ENCODE data around the gene CAMSAP2. TPM values are rescaled to one million over a fixed set of nuclear protein-coding genes. Genes with fewer than 3 reads are reported as not detected.

Gene CAMSAP2
- total RNA-seq, 1 experiment from 2014 or later, result 20.7 TPM

DNA sequence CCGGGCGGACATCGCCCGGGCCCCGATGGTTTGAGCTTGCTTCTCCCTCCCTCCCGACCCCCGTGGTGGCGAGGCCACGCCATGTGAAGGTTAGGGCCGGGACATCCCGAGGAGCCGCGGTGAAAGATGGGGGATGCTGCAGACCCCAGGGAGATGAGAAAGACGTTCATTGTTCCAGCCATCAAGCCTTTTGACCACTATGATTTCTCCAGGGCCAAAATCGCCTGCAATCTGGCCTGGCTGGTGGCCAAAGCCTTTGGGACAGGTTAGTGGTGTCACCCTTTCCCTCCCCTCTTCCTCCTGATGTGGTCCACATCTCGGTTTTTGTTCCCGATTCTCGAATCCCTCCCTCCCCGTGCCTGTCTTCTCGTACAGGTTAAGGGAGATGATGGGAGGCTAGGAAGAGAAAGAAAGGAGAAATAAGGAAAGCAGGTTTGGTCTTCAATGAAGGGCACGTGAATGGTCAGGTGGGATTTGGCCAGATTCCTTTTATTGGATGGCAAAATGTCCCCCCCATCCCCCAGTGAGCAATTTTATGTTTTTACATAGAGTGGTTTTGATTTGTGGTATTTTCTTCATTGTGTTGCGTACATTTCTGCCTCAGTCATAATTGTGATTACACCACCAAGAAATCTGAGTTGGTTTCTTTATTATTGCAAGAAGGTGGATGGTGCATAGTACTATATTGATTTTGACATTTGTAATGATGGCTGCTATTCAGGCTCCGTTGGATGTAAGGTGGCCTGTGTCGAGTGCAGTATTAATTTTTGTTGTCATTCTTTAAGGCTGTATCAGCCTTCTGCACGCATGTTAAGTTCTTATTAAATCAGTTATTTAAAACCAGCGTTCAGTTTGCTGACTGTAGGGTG is 1.2 kb downstream of the CAMSAP2 start (continued):
- TF ChIP-seq, protein P1, sequence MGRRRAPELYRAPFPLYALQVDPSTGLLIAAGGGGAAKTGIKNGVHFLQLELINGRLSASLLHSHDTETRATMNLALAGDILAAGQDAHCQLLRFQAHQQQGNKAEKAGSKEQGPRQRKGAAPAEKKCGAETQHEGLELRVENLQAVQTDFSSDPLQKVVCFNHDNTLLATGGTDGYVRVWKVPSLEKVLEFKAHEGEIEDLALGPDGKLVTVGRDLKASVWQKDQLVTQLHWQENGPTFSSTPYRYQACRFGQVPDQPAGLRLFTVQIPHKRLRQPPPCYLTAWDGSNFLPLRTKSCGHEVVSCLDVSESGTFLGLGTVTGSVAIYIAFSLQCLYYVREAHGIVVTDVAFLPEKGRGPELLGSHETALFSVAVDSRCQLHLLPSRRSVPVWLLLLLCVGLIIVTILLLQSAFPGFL (CRISPR knock-in tag; IDR thresholded peaks at IDR 0.05; ENCODE audit: borderline replicate concordance), result no peak
- TF ChIP-seq SP1 (CRISPR knock-in tag; conservative IDR thresholded peaks at IDR 0.05), result no peak
- no peak for TF ChIP-seq HMGA2 (CRISPR knock-in tag; IDR thresholded peaks at IDR 0.05)
- no peak for TF ChIP-seq ATF1 (CRISPR knock-in tag; IDR thresholded peaks at IDR 0.05)
- no peak for TF ChIP-seq ZNF263 (CRISPR knock-in tag; IDR thresholded peaks at IDR 0.05; ENCODE audit: low read depth)
- TF ChIP-seq, protein P2, sequence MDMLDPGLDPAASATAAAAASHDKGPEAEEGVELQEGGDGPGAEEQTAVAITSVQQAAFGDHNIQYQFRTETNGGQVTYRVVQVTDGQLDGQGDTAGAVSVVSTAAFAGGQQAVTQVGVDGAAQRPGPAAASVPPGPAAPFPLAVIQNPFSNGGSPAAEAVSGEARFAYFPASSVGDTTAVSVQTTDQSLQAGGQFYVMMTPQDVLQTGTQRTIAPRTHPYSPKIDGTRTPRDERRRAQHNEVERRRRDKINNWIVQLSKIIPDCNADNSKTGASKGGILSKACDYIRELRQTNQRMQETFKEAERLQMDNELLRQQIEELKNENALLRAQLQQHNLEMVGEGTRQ (CRISPR knock-in tag; IDR thresholded peaks at IDR 0.05), result no peak; the same call in 1 of the 2 replicates
- no peak for TF ChIP-seq ZNF423 (CRISPR knock-in tag; IDR thresholded peaks at IDR 0.05)
- no peak for TF ChIP-seq ZNF317 (CRISPR knock-in tag; IDR thresholded peaks at IDR 0.05; ENCODE audit: borderline replicate concordance, low read depth)
- no peak for TF ChIP-seq NR3C1 (CRISPR knock-in tag; conservative IDR thresholded peaks at IDR 0.05; ENCODE audit: low read depth)
- no peak for TF ChIP-seq SMAD3 (CRISPR knock-in tag; IDR thresholded peaks at IDR 0.05; ENCODE audit: borderline replicate concordance)

DNA sequence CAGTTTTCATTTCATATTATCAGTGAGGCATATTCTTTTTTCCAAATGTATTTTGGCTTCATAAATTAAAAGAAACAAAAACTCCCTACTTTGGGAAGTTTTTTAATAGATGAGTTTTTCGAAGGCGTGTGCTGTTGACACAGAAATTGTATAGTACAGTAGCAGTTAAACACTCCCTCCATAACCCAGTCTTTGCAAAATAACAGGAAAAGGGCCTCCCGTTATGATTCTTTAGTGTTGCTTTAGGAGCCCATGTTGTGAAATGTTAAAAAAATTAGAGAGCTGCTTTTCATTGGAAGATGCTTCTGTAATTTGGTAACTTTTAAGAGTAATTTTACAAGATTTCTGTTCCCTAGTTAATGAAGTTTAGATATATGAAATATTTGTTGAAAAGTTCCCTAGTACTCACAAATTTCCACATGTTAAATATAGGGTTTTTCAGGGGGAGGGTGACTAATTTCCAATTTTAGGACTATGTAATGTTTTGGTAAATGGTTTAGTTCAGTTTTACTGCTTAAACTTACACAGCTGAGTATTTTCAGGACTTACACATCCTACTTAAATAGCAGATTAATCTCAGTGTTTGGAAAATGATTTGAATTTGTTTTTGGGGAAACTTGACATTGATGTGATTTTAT is 2.0 kb downstream of the CAMSAP2 start:
- TF ChIP-seq ZNF263 (CRISPR knock-in tag; IDR thresholded peaks at IDR 0.05; ENCODE audit: low read depth), result no peak
- H3K4me3 Mint-ChIP-seq, result peak overlapping the region; percentile 99
- no peak overlapping the region for H3K27ac Mint-ChIP-seq
- ChIA-PET CTCF (no interaction called here), POLR2A (no interaction called here)
- H3K4me1 Mint-ChIP-seq, result peaks cover 36% of the 10 kb centered on the region
- DNase-seq (ENCODE audit: low spot score), result no peak
- ATAC-seq, result no peak
- no peaks in the 10 kb centered on the region for H3K9me3 Mint-ChIP-seq
- no peaks in the 10 kb centered on the region for H3K36me3 Mint-ChIP-seq
- H3K27me3 Mint-ChIP-seq (ENCODE audit: low read depth), result peaks cover 4% of the 10 kb centered on the region

DNA sequence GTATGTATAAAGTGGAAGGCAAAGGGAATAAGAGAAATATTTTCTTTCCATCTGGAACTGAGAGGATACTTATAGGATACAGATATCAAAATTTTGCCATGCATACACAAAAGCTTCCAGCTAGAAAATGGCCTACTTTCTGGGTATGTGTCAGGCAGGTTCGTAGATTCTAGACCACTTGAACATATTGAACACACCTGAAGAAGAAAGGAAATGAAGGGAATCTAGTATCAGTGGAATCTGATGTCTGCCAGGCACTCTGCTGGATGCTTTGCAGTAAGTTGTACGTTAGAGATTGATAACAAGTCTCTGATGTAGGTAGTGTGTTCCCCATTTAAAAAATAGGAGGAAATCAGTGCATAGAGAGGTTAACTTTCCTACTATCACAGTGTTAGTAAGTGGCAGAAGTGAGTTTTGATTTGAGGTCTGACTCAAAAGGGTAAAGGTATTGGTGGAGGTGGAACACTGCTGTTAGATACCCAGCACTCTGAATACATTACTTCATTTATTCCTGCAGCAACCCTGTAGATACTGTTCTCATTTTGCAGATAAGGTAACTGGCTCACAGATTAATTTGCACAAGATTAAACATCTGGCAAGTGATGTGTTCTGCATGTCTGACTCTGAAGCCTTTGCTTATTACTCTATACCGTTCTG is 3.0 kb downstream of the CAMSAP2 start:
- Mint-ChIP-seq H3K4me3 (peak overlapping the region; percentile 99), H3K9me3 (0 out of 2 replicates have a peak, but pooled peaks cover 3% of the 10 kb centered on the region), H3K27me3 (ENCODE audit: low read depth) (peaks cover 4% of the 10 kb centered on the region), H3K27ac (no peak overlapping the region), H3K36me3 (peaks cover 4% of the 10 kb centered on the region), H3K4me1 (peaks cover 40% of the 10 kb centered on the region)
- no peak for DNase-seq (ENCODE audit: low spot score)
- ChIA-PET CTCF (no interaction called here), POLR2A (no interaction called here)
- TF ChIP-seq, protein P3, sequence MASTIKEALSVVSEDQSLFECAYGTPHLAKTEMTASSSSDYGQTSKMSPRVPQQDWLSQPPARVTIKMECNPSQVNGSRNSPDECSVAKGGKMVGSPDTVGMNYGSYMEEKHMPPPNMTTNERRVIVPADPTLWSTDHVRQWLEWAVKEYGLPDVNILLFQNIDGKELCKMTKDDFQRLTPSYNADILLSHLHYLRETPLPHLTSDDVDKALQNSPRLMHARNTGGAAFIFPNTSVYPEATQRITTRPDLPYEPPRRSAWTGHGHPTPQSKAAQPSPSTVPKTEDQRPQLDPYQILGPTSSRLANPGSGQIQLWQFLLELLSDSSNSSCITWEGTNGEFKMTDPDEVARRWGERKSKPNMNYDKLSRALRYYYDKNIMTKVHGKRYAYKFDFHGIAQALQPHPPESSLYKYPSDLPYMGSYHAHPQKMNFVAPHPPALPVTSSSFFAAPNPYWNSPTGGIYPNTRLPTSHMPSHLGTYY (CRISPR knock-in tag; IDR thresholded peaks at IDR 0.05), result no peak
- TF ChIP-seq, protein P4, sequence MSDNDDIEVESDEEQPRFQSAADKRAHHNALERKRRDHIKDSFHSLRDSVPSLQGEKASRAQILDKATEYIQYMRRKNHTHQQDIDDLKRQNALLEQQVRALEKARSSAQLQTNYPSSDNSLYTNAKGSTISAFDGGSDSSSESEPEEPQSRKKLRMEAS (CRISPR knock-in tag; IDR thresholded peaks at IDR 0.05), result no peak
- no peak for ATAC-seq

DNA sequence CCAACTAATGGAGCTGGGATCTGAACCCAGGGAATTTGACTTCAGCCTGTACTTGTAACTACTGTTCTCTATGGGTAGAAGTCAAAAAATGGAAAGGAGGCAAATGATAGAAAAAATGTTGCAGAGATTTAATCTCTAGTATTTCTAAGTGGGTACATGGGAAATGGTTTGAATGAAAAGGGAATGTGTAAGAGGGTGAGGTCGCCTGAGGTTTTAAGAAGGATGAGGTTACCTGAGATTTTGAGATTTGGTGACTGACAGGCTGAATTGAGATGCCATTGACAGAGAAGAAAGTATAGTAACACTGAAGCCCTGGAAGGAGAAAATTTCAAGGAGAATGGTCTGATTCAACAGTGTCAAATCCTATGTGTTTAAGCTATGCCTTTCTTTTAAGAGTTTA is 5.5 kb downstream of the CAMSAP2 start:
- POLR2A ChIA-PET, result interaction anchor here (1.0 kb wide), 1 partner anchor 75 kb away, joined by 4 read pairs; the partner anchor contains the start of gene DDX59
- CTCF ChIA-PET, result no interaction called here
- peaks cover 4% of the 10 kb centered on the region for H3K36me3 Mint-ChIP-seq
- no peak overlapping the region for H3K4me3 Mint-ChIP-seq
- DNase-seq (ENCODE audit: low spot score) (no peak), ATAC-seq (no peak)
- peaks cover 34% of the 10 kb centered on the region for H3K4me1 Mint-ChIP-seq
- H3K27ac Mint-ChIP-seq, result peak overlapping the region; percentile 30; the same call in 1 of the 2 replicates
- 0 out of 2 replicates have a peak, but pooled peaks cover 3% of the 10 kb centered on the region for H3K9me3 Mint-ChIP-seq
- no peaks in the 10 kb centered on the region for H3K27me3 Mint-ChIP-seq (ENCODE audit: low read depth)
- TF ChIP-seq, protein P5, sequence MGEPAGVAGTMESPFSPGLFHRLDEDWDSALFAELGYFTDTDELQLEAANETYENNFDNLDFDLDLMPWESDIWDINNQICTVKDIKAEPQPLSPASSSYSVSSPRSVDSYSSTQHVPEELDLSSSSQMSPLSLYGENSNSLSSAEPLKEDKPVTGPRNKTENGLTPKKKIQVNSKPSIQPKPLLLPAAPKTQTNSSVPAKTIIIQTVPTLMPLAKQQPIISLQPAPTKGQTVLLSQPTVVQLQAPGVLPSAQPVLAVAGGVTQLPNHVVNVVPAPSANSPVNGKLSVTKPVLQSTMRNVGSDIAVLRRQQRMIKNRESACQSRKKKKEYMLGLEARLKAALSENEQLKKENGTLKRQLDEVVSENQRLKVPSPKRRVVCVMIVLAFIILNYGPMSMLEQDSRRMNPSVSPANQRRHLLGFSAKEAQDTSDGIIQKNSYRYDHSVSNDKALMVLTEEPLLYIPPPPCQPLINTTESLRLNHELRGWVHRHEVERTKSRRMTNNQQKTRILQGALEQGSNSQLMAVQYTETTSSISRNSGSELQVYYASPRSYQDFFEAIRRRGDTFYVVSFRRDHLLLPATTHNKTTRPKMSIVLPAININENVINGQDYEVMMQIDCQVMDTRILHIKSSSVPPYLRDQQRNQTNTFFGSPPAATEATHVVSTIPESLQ (CRISPR knock-in tag; IDR thresholded peaks at IDR 0.05), result no peak
- TF ChIP-seq, protein P2 (CRISPR knock-in tag; IDR thresholded peaks at IDR 0.05), result no peak
- TF ChIP-seq, protein P6, sequence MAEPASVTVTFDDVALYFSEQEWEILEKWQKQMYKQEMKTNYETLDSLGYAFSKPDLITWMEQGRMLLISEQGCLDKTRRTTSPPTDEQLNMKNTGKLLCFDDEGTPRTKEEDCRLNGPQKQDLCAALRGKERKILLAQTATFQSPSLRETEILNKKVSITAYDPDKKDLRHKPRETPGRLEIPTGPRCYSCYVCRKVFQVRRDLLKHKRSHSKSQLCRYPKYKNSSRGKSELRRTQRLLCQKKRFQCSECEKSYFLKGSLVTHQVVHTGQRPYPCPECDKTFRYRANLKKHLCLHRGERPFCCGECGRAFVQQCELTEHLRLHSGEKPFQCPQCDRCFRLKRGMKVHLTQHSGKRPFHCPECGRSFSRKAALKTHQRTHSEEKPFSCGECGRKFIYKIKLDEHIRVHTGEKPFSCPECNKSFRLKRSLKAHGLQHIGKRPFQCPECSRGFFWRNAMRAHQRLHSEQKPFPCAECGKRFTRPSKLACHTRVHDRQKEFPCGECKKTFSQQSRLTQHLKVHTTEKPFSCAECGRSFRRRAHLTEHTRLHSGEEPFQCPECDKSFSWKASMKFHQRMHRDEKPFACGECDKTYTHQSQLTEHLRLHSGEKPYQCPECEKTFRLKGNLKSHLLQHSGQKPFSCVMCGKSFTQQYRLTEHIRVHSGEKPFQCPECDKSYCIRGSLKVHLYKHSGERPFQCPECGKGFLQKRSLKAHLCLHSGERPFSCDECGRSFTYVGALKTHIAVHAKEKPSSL (CRISPR knock-in tag; conservative IDR thresholded peaks at IDR 0.05), result no peak
- TF ChIP-seq ZNF423 (CRISPR knock-in tag; IDR thresholded peaks at IDR 0.05) (no peak), GTF2I (CRISPR knock-in tag; conservative IDR thresholded peaks at IDR 0.05) (no peak)
- TF ChIP-seq, protein P7, sequence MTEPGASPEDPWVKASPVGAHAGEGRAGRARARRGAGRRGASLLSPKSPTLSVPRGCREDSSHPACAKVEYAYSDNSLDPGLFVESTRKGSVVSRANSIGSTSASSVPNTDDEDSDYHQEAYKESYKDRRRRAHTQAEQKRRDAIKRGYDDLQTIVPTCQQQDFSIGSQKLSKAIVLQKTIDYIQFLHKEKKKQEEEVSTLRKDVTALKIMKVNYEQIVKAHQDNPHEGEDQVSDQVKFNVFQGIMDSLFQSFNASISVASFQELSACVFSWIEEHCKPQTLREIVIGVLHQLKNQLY (CRISPR knock-in tag; IDR thresholded peaks at IDR 0.05), result no peak
